Endodermal cell (in vitro differentiated cells): ENCODE measurements around the gene FAM193A. TPM values are rescaled to one million over a fixed set of nuclear protein-coding genes. Genes with fewer than 3 reads are reported as not detected.

ENCODE experiments used
- DNase-seq: peaks from one replicate; pipeline ENCODE4 v3.0.0-alpha.2; 2017
- H3K27ac ChIP-seq: 2 replicates; pipeline ENCODE4 v1.5.1; 2013; ENCODE audit warnings: mild to moderate bottlenecking, low read depth, low read length, moderate library complexity
- H3K27me3 ChIP-seq: 2 replicates; pipeline ENCODE4 v1.6.1; 2013; ENCODE audit warnings: mild to moderate bottlenecking, low read length, moderate library complexity; ENCODE audit not compliant: insufficient read depth, control insufficient read depth, poor library complexity, severe bottlenecking
- H3K36me3 ChIP-seq: 2 replicates; pipeline ENCODE4 v1.7.0; 2013; ENCODE audit warnings: mild to moderate bottlenecking, low read length, moderate library complexity; ENCODE audit not compliant: control insufficient read depth, insufficient read depth
- H3K4me1 ChIP-seq: one replicate; pipeline ENCODE4 v1.7.0; 2013; ENCODE audit warnings: low read length; ENCODE audit not compliant: control insufficient read depth, insufficient read depth
- H3K4me3 ChIP-seq: 2 replicates; pipeline ENCODE4 v1.5.1; 2013; ENCODE audit warnings: mild to moderate bottlenecking, low read length, moderate library complexity
- H3K9ac ChIP-seq: 2 replicates; pipeline ENCODE4 v1.6.1; 2013; ENCODE audit warnings: mild to moderate bottlenecking, low read length, moderate library complexity; ENCODE audit not compliant: poor library complexity, severe bottlenecking; ENCODE audit errors: extremely low read depth
- H3K9me3 ChIP-seq: 2 replicates; pipeline ENCODE4 v1.6.1; 2013; ENCODE audit warnings: mild to moderate bottlenecking, low read length, moderate library complexity; ENCODE audit not compliant: control insufficient read depth
- H3K27ac Mint-ChIP-seq: 2 replicates; pipeline ENCODE4 v1.8.0; 2020; ENCODE audit warnings: mixed read lengths
- H3K27me3 Mint-ChIP-seq: 2 replicates; pipeline ENCODE4 v1.8.0; 2021; ENCODE audit warnings: mild to moderate bottlenecking, mixed read lengths; ENCODE audit not compliant: insufficient read depth
- H3K36me3 Mint-ChIP-seq: 2 replicates; pipeline ENCODE4 v1.8.0; 2020; ENCODE audit warnings: low read depth, mixed read lengths
- H3K4me1 Mint-ChIP-seq: 2 replicates; pipeline ENCODE4 v1.8.0; 2020; ENCODE audit warnings: mixed read lengths
- H3K4me3 Mint-ChIP-seq: 2 replicates; pipeline ENCODE4 v1.8.0; 2020; ENCODE audit warnings: mild to moderate bottlenecking, moderate library complexity, mixed read lengths
- H3K9me3 Mint-ChIP-seq: 2 replicates; pipeline ENCODE4 v1.8.0; 2020; ENCODE audit warnings: mild to moderate bottlenecking, mixed read lengths
- CTCF ChIP-seq: fragments of 200-600 bp; sonication (generic); conservative IDR thresholded peaks from 2 replicates; pipeline ENCODE4 v1.5.0; 2021; ENCODE audit warnings: antibody characterized with exemption, mild to moderate bottlenecking
- WGBS, 2 experiments: methylation state at CpG; one replicate each; pipeline versions ENCODE4 v1.1.5 to v1.1.7; 2013; ENCODE audit warnings: missing lambda C conversion rate in 2 of 2, mixed read lengths in 1 of 2; ENCODE audit not compliant: insufficient coverage in 1 of 2, insufficient read length in 1 of 2; 5-methylcytosine and 5-hydroxymethylcytosine counted together
- total RNA-seq, 2 donors: library from RNA; stranded (reverse); fragmentation: NEBNext Ultra II Directional in 1 of 2; extraction: Animal tissue kit (Norgen Biotek cat#: 25700) in 1 of 2; gene quantifications; 2 replicates in 1 of 2; 3 replicates in 1 of 2; pipeline ENCODE4 v1.2.1, GENCODE V29; 2021

Gene FAM193A
- total RNA-seq, 2 donors from 2014 or later: 32.1 to 39.0 TPM

- no peaks in the 10 kb centered on the region for H3K4me1 ChIP-seq
- no peaks in the 10 kb centered on the region for H3K9me3 Mint-ChIP-seq
- no peaks in the 10 kb centered on the region for H3K9me3 ChIP-seq
- no peaks in the 10 kb centered on the region for H3K27me3 Mint-ChIP-seq
- H3K9ac ChIP-seq: no peak overlapping the region
- no peak overlapping the region for H3K4me3 ChIP-seq
- H3K36me3 ChIP-seq: peaks cover 62% of the 10 kb centered on the region
- WGBS, 2 experiments: 92 to 99% methylated on average over 9 to 10 of the region's 10 CpGs
- H3K27me3 ChIP-seq: no peaks in the 10 kb centered on the region
- no peak overlapping the region for H3K27ac Mint-ChIP-seq
- H3K27ac ChIP-seq: no peak overlapping the region
- DNase-seq: no peak
- TF ChIP-seq CTCF: no peak
- H3K4me1 Mint-ChIP-seq: no peaks in the 10 kb centered on the region
- no peak overlapping the region for H3K4me3 Mint-ChIP-seq
- peaks cover 63% of the 10 kb centered on the region for H3K36me3 Mint-ChIP-seq
These were observed 177.8 kb downstream of the FAM193A start for GRCh38 chr4:2714061-2714770.

GRCh38 chr4:2714918-2715317, 178.5 kb downstream of the FAM193A start:
- Mint-ChIP-seq H3K9me3 (no peaks in the 10 kb centered on the region), H3K36me3 (peaks cover 61% of the 10 kb centered on the region), H3K4me3 (no peak overlapping the region), H3K27ac (no peak overlapping the region), H3K27me3 (no peaks in the 10 kb centered on the region), H3K4me1 (no peaks in the 10 kb centered on the region)
- DNase-seq: no peak
- WGBS, 2 experiments: 89 to 95% methylated on average over 3 to 4 of the region's 4 CpGs
- TF ChIP-seq CTCF: no peak
- peaks cover 61% of the 10 kb centered on the region for H3K36me3 ChIP-seq
- H3K4me3 ChIP-seq: no peak overlapping the region
- H3K27me3 ChIP-seq: no peaks in the 10 kb centered on the region
- no peak overlapping the region for H3K27ac ChIP-seq
- H3K9me3 ChIP-seq: no peaks in the 10 kb centered on the region
- H3K9ac ChIP-seq: no peak overlapping the region
- no peaks in the 10 kb centered on the region for H3K4me1 ChIP-seq

- Mint-ChIP-seq H3K9me3 (no peaks in the 10 kb centered on the region), H3K4me1 (no peaks in the 10 kb centered on the region), H3K27ac (no peak overlapping the region), H3K36me3 (peaks cover 65% of the 10 kb centered on the region), H3K27me3 (no peaks in the 10 kb centered on the region), H3K4me3 (no peak overlapping the region)
- DNase-seq: no peak
- H3K36me3 ChIP-seq: peaks cover 62% of the 10 kb centered on the region
- H3K27me3 ChIP-seq: no peaks in the 10 kb centered on the region
- H3K4me1 ChIP-seq: no peaks in the 10 kb centered on the region
- H3K4me3 ChIP-seq: no peak overlapping the region
- no peak for TF ChIP-seq CTCF
- WGBS, 2 experiments: 81 to 88% methylated on average over 4 to 5 of the region's 5 CpGs
- H3K9ac ChIP-seq: no peak overlapping the region
- H3K9me3 ChIP-seq: no peaks in the 10 kb centered on the region
- H3K27ac ChIP-seq: no peak overlapping the region
These were observed 179.0 kb downstream of the FAM193A start for GRCh38 chr4:2715426-2715825.
